Fibroblast of lung (primary cell): ENCODE measurements around the gene SLC9A8. TPM values are rescaled to one million over a fixed set of nuclear protein-coding genes. Genes with fewer than 3 reads are reported as not detected.

ENCODE experiments used
- DNase-seq, 2 donors: peaks; one replicate each; pipeline versions ENCODE4 v3.0.0 to v3.0.0-alpha.2; 2010; ENCODE audit warnings: low read depth in 2 of 2
- H2AFZ ChIP-seq: 2 replicates; pipeline ENCODE4 v1.5.1; 2012; ENCODE audit warnings: low read length, control low read depth, inconsistent platforms
- H3K27ac ChIP-seq: 2 replicates; pipeline ENCODE4 v1.5.1; 2011; ENCODE audit warnings: low read length, control low read depth; ENCODE audit not compliant: insufficient read depth
- H3K27me3 ChIP-seq: 2 replicates; pipeline ENCODE4 v1.5.1; 2011; ENCODE audit warnings: mild to moderate bottlenecking, low read length; ENCODE audit not compliant: control insufficient read depth, insufficient read depth
- H3K36me3 ChIP-seq: 2 replicates; pipeline ENCODE4 v1.5.1; 2011; ENCODE audit warnings: low read length; ENCODE audit not compliant: control insufficient read depth, insufficient read depth
- H3K4me1 ChIP-seq: 2 replicates; pipeline ENCODE4 v1.5.1; 2011; ENCODE audit warnings: low read length; ENCODE audit not compliant: control insufficient read depth, insufficient read depth; ENCODE audit errors: extremely low read depth
- H3K4me2 ChIP-seq: 2 replicates; pipeline ENCODE4 v1.5.1; 2011; ENCODE audit warnings: low read length, control low read depth; ENCODE audit not compliant: insufficient read depth; ENCODE audit errors: extremely low read depth
- H3K4me3 ChIP-seq, 4 experiments: fragments of 200-600 bp in 1 of 4; sonication (generic) in 1 of 4; replicated peaks in 1 of 4; 2 replicates each; pipeline ENCODE4 v1.5.1; 2011 to 2016; ENCODE audit warnings: low read length in 4 of 4, low read depth in 3 of 4, mild to moderate bottlenecking in 3 of 4, control low read depth in 2 of 4, inconsistent platforms in 1 of 4, mixed read lengths in 1 of 4; ENCODE audit not compliant: insufficient read depth in 1 of 4; ENCODE audit errors: control extremely low read depth in 1 of 4
- H3K79me2 ChIP-seq: 2 replicates; pipeline ENCODE4 v1.5.1; 2012; ENCODE audit warnings: mild to moderate bottlenecking, low read length, inconsistent platforms; ENCODE audit not compliant: control insufficient read depth, insufficient read depth
- H3K9ac ChIP-seq: 2 replicates; pipeline ENCODE4 v1.5.1; 2011; ENCODE audit warnings: mild to moderate bottlenecking, low read length, control low read depth; ENCODE audit not compliant: insufficient read depth
- H3K9me3 ChIP-seq: 2 replicates; pipeline ENCODE4 v1.5.1; 2012; ENCODE audit warnings: low read depth, low read length; ENCODE audit not compliant: control insufficient read depth, insufficient read depth
- H4K20me1 ChIP-seq: 2 replicates; pipeline ENCODE4 v1.5.1; 2011; ENCODE audit warnings: low read length; ENCODE audit not compliant: control insufficient read depth, insufficient read depth; ENCODE audit errors: extremely low read depth
- EZH2 ChIP-seq: IDR thresholded peaks from 2 replicates; pipeline ENCODE4 v1.5.1; 2012; ENCODE audit warnings: low read length, control low read depth, mild to moderate bottlenecking; ENCODE audit errors: missing control alignments
- polyA plus RNA-seq, 2 donors: library from polyadenylated mRNA; depleted of rRNA in 1 of 2; stranded (reverse) in 1 of 2; unstranded in 1 of 2; fragments of >200 nt; gene quantifications; 2 replicates each; pipeline ENCODE4 v1.2.1, GENCODE V29; 2011 to 2012; ENCODE audit warnings: missing spikeins in 1 of 2
- total RNA-seq: library from RNA; depleted of rRNA; stranded (reverse); fragments of >200 nt; gene quantifications from 2 replicates; pipeline ENCODE4 v1.2.1, GENCODE V29; 2014
- TF ChIP-seq, protein P1 (sequence below), 2 donors: IDR thresholded peaks in 1 of 2; conservative IDR thresholded peaks in 1 of 2; 1 replicate in 1 of 2; 2 replicates in 1 of 2; pipeline ENCODE4 v1.5.1; 2011 to 2012; ENCODE audit warnings: low read length in 2 of 2, control low read depth in 1 of 2, inconsistent platforms in 1 of 2, low read depth in 1 of 2, mild to moderate bottlenecking in 1 of 2

The SLC9A8 gene
- total and polyA plus RNA-seq, 2 donors (not counting 1 experiment from before 2014, with no cell fraction given) = 2.4 to 15.5 TPM

DNA sequence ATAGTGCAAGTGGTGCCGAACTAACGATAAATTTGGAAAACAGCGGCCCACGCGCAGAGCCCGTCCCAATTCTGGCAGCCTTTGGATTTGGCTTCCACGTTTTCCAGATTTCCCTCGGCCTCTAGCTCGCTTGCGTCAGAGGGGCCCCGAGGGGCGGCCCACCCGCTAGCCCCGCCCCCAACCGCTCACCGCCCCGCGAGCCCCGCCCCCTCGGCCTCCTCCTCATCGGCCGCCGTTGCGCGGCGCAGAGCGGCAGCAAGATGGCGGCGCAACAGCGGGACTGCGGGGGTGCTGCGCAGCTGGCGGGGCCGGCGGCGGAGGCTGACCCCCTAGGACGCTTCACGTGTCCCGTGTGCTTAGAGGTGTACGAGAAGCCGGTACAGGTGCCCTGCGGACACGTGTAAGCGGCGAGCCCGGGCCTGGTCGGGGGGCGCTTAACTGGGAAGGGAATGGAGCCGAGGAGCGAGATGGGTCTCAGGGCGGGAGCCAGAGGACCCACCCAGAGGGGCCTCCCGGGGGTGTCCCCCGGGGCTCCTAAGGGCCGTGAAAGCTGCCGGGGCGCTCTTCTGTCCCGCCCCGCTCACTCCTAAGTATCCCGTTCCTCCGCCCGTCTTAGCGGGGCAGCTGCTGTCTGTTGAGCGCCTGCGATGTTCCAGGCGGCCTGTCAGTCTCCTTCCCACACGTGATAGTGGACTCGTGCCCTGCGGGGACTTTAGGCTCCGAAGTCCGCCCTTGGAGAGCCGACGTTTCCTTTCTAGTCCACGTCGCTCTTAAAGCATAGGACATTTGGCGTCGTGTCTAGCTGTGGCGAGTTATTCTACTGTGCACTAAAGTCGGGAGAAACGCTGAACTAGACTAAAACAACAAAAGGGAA, 123.8 kb downstream of the SLC9A8 start, which contains the start of gene RNF114:
RNF114 (plus strand) TSS at position 245 of the 874 bp plus-strand sequence; CDS start at position 261, 16 bp downstream.
- peaks cover 2% of the 10 kb centered on the region for H3K36me3 ChIP-seq
- H2AFZ ChIP-seq = peak within 1 kb of the TSS; percentile 89
- no peaks in the 10 kb centered on the region for H3K9me3 ChIP-seq
- peak; percentile 81 to 91 for DNase-seq
- H3K4me1 ChIP-seq = peaks cover 11% of the 10 kb centered on the region
- H3K9ac ChIP-seq = peak within 1 kb of the TSS; percentile 94
- peak within 1 kb of the TSS; percentile 76 for H3K4me2 ChIP-seq
- no peaks in the 10 kb centered on the region for H3K27me3 ChIP-seq
- TF ChIP-seq, protein P1, sequence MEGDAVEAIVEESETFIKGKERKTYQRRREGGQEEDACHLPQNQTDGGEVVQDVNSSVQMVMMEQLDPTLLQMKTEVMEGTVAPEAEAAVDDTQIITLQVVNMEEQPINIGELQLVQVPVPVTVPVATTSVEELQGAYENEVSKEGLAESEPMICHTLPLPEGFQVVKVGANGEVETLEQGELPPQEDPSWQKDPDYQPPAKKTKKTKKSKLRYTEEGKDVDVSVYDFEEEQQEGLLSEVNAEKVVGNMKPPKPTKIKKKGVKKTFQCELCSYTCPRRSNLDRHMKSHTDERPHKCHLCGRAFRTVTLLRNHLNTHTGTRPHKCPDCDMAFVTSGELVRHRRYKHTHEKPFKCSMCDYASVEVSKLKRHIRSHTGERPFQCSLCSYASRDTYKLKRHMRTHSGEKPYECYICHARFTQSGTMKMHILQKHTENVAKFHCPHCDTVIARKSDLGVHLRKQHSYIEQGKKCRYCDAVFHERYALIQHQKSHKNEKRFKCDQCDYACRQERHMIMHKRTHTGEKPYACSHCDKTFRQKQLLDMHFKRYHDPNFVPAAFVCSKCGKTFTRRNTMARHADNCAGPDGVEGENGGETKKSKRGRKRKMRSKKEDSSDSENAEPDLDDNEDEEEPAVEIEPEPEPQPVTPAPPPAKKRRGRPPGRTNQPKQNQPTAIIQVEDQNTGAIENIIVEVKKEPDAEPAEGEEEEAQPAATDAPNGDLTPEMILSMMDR (conservative IDR thresholded peaks at IDR 0.05 in 1 of 2, IDR thresholded peaks at IDR 0.05 in 1 of 2; ENCODE audit: low read depth in 1 of 2, low read length in 2 of 2) = no peak
- TF ChIP-seq EZH2 = no peak
- H3K79me2 ChIP-seq = peaks cover 51% of the 10 kb centered on the region
- no peaks in the 10 kb centered on the region for H4K20me1 ChIP-seq
- peak within 1 kb of the TSS; percentile 92 to 98 (median 98) for H3K4me3 ChIP-seq
- H3K27ac ChIP-seq = peak within 1 kb of the TSS; percentile 91

- H3K9me3 ChIP-seq = no peaks in the 10 kb centered on the region
- peak overlapping the region; percentile 92 to 98 (median 98) for H3K4me3 ChIP-seq
- peak in 1 of 2 donors; percentile 20 for DNase-seq
- H2AFZ ChIP-seq = no peak overlapping the region
- peak overlapping the region; percentile 76 for H3K4me2 ChIP-seq
- H3K27ac ChIP-seq = peak overlapping the region; percentile 91
- peaks cover 5% of the 10 kb centered on the region for H3K36me3 ChIP-seq
- TF ChIP-seq, protein P1 (conservative IDR thresholded peaks at IDR 0.05 in 1 of 2, IDR thresholded peaks at IDR 0.05 in 1 of 2; ENCODE audit: low read depth in 1 of 2, low read length in 2 of 2) = no peak
- TF ChIP-seq EZH2 = no peak
- H3K4me1 ChIP-seq = peaks cover 11% of the 10 kb centered on the region
- no peaks in the 10 kb centered on the region for H4K20me1 ChIP-seq
- no peaks in the 10 kb centered on the region for H3K27me3 ChIP-seq
- peaks cover 59% of the 10 kb centered on the region for H3K79me2 ChIP-seq
- H3K9ac ChIP-seq = peak overlapping the region; percentile 94
Observed at GRCh38 chr20:49937027-49937929, 124.7 kb downstream of the SLC9A8 start.
